ENCODE measurements around the gene EZR. TPM values are rescaled to one million over a fixed set of nuclear protein-coding genes. Genes with fewer than 3 reads are reported as not detected.

The EZR gene
- total and polyA plus RNA-seq, 2 of the 13 experiments (the other 11 are each of a cell fraction or from before 2014, with no cell fraction given), result 34.7 to 60.3 TPM

- TF ChIP-seq SRSF9 (IDR thresholded peaks at IDR 0.05; ENCODE audit: borderline replicate concordance, insufficient read depth, low read depth, low read length, poor library complexity, severe bottlenecking) (no peak), ARNT (IDR thresholded peaks at IDR 0.05) (no peak), TP53 (CRISPR knock-in tag; conservative IDR thresholded peaks at IDR 0.05) (0 out of 2 replicates have a peak, but pooled peaks have one; percentile 26), ZBTB34 (CRISPR knock-in tag; IDR thresholded peaks at IDR 0.05) (no peak), MBNL3 (CRISPR knock-in tag; conservative IDR thresholded peaks at IDR 0.05) (no peak), BCL6 (CRISPR knock-in tag; IDR thresholded peaks at IDR 0.05) (no peak), PITX1 (CRISPR knock-in tag; IDR thresholded peaks at IDR 0.05) (no peak; the same call in 1 of the 2 replicates), ZNF44 (CRISPR knock-in tag; IDR thresholded peaks at IDR 0.05) (no peak), ZNF317 (CRISPR knock-in tag; IDR thresholded peaks at IDR 0.05) (no peak), ZNF329 (CRISPR knock-in tag; IDR thresholded peaks at IDR 0.05; ENCODE audit: low read depth) (0 out of 2 replicates have a peak, but pooled peaks have one; percentile 42), ZNF768 (CRISPR knock-in tag; IDR thresholded peaks at IDR 0.05) (no peak), ZBTB4 (CRISPR knock-in tag; IDR thresholded peaks at IDR 0.05; ENCODE audit: borderline replicate concordance) (no peak), PHF20 (CRISPR knock-in tag; IDR thresholded peaks at IDR 0.05) (no peak), MAFK (conservative IDR thresholded peaks at IDR 0.05 in 1 of 2, IDR thresholded peaks at IDR 0.05 in 1 of 2; ENCODE audit: low read length in 2 of 2) (no peak), FOXC1 (CRISPR knock-in tag; IDR thresholded peaks at IDR 0.05; ENCODE audit: borderline replicate concordance) (0 out of 2 replicates have a peak, but pooled peaks have one; percentile 19), ERF (CRISPR knock-in tag; IDR thresholded peaks at IDR 0.05) (no peak), TRAFD1 (CRISPR knock-in tag; IDR thresholded peaks at IDR 0.05; ENCODE audit: borderline replicate concordance) (no peak), ZNF335 (CRISPR knock-in tag; IDR thresholded peaks at IDR 0.05) (0 out of 2 replicates have a peak, but pooled peaks have one; percentile 23), PLSCR1 (CRISPR knock-in tag; IDR thresholded peaks at IDR 0.05; ENCODE audit: borderline replicate concordance) (no peak), XBP1 (CRISPR knock-in tag; IDR thresholded peaks at IDR 0.05) (no peak; the same call in 1 of the 2 replicates), ATF5 (CRISPR knock-in tag; IDR thresholded peaks at IDR 0.05; ENCODE audit: low read depth) (no peak)
Measured at GRCh38 chr6:158817728-158818580, 1.2 kb downstream of the EZR start (continued).
